ENCODE results near the gene EXD3.

- TF ChIP-seq, protein P1, sequence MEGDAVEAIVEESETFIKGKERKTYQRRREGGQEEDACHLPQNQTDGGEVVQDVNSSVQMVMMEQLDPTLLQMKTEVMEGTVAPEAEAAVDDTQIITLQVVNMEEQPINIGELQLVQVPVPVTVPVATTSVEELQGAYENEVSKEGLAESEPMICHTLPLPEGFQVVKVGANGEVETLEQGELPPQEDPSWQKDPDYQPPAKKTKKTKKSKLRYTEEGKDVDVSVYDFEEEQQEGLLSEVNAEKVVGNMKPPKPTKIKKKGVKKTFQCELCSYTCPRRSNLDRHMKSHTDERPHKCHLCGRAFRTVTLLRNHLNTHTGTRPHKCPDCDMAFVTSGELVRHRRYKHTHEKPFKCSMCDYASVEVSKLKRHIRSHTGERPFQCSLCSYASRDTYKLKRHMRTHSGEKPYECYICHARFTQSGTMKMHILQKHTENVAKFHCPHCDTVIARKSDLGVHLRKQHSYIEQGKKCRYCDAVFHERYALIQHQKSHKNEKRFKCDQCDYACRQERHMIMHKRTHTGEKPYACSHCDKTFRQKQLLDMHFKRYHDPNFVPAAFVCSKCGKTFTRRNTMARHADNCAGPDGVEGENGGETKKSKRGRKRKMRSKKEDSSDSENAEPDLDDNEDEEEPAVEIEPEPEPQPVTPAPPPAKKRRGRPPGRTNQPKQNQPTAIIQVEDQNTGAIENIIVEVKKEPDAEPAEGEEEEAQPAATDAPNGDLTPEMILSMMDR (IDR thresholded peaks at IDR 0.05), result no peak
- no peak for TF ChIP-seq POLR2A (IDR thresholded peaks at IDR 0.05)
- TF ChIP-seq POLR2AphosphoS5 (IDR thresholded peaks at IDR 0.05), result no peak
- no peak for TF ChIP-seq EP300 (IDR thresholded peaks at IDR 0.05)
Observed at GRCh38 chr9:137428841-137429545, 6.0 kb upstream of the EXD3 start.

Measured in stomach (tissue), 4 donors.